Glutamatergic neuron (in vitro differentiated cells): Measurements from ENCODE around the gene MMP21. TPM values are rescaled to one million over a fixed set of nuclear protein-coding genes. Genes with fewer than 3 reads are reported as not detected.

Experiments used
- DNase-seq: peaks from one replicate; pipeline ENCODE4 v3.0.0; 2022
- H3K27ac Mint-ChIP-seq: one replicate; pipeline ENCODE4 v1.8.0; 2020; ENCODE audit warnings: mild to moderate bottlenecking, mixed read lengths, inconsistent platforms; ENCODE audit not compliant: unreplicated experiment
- H3K27me3 Mint-ChIP-seq: one replicate; pipeline ENCODE4 v1.8.0; 2020; ENCODE audit warnings: mild to moderate bottlenecking, moderate library complexity, mixed read lengths, inconsistent platforms; ENCODE audit not compliant: unreplicated experiment
- H3K36me3 Mint-ChIP-seq: one replicate; pipeline ENCODE4 v1.8.0; 2020; ENCODE audit warnings: mild to moderate bottlenecking, mixed read lengths, inconsistent platforms; ENCODE audit not compliant: unreplicated experiment
- H3K4me1 Mint-ChIP-seq: one replicate; pipeline ENCODE4 v1.8.0; 2020; ENCODE audit warnings: mild to moderate bottlenecking, low read depth, mixed read lengths, inconsistent platforms; ENCODE audit not compliant: unreplicated experiment
- H3K4me3 Mint-ChIP-seq: one replicate; pipeline ENCODE4 v1.8.0; 2020; ENCODE audit warnings: mild to moderate bottlenecking, mixed read lengths, inconsistent platforms; ENCODE audit not compliant: unreplicated experiment
- H3K9me3 Mint-ChIP-seq: one replicate; pipeline ENCODE4 v1.8.0; 2020; ENCODE audit warnings: mild to moderate bottlenecking, moderate library complexity, mixed read lengths, inconsistent platforms; ENCODE audit not compliant: unreplicated experiment
- CTCF ChIP-seq: fragments of 200-600 bp; sonication (generic); IDR thresholded peaks from one replicate; pipeline ENCODE4 v1.5.0; 2021; ENCODE audit not compliant: partially characterized antibody, unreplicated experiment
- total RNA-seq: library from RNA; stranded (reverse); fragmentation: NEBNext Ultra II Directional; extraction: Animal tissue kit (Norgen Biotek cat#: 25700); gene quantifications from one replicate; pipeline ENCODE4 v1.2.1, GENCODE V29; 2021; ENCODE audit not compliant: unreplicated experiment

MMP21 gene
- total RNA-seq, 1 donor from 2014 or later = not detected

- no peak for DNase-seq
- no peak for TF ChIP-seq CTCF
- Mint-ChIP-seq H3K4me3 (peak overlapping the region; percentile 21), H3K27ac (peak overlapping the region; percentile 94), H3K27me3 (peaks cover 7% of the 10 kb centered on the region), H3K9me3 (peaks cover 14% of the 10 kb centered on the region), H3K36me3 (peaks cover 14% of the 10 kb centered on the region), H3K4me1 (peaks cover 27% of the 10 kb centered on the region)
Measured at GRCh38 chr10:125783408-125783807, 7.8 kb upstream of the MMP21 start.

GRCh38 chr10:125782616-125783015, 7.0 kb upstream of the MMP21 start:
- Mint-ChIP-seq H3K36me3 (peaks cover 17% of the 10 kb centered on the region), H3K4me3 (peak overlapping the region; percentile 21), H3K27me3 (peaks cover 7% of the 10 kb centered on the region), H3K27ac (peak overlapping the region; percentile 94), H3K4me1 (peaks cover 27% of the 10 kb centered on the region), H3K9me3 (peaks cover 14% of the 10 kb centered on the region)
- DNase-seq = peak; percentile 65
- TF ChIP-seq CTCF = no peak

- peaks cover 24% of the 10 kb centered on the region for H3K4me1 Mint-ChIP-seq
- peaks cover 12% of the 10 kb centered on the region for H3K9me3 Mint-ChIP-seq
- peak overlapping the region; percentile 94 for H3K27ac Mint-ChIP-seq
- no peak for DNase-seq
- no peak for TF ChIP-seq CTCF
- H3K36me3 Mint-ChIP-seq = peaks cover 17% of the 10 kb centered on the region
- no peak overlapping the region for H3K4me3 Mint-ChIP-seq
- peaks cover 7% of the 10 kb centered on the region for H3K27me3 Mint-ChIP-seq
Measured at GRCh38 chr10:125782054-125782453, 6.4 kb upstream of the MMP21 start.

GRCh38 chr10:125781374-125781773, 5.8 kb upstream of the MMP21 start:
- TF ChIP-seq CTCF = no peak
- H3K36me3 Mint-ChIP-seq = peaks cover 17% of the 10 kb centered on the region

GRCh38 chr10:125779403-125780327, 4.0 kb upstream of the MMP21 start:
- Mint-ChIP-seq H3K27ac (peak overlapping the region; percentile 3), H3K27me3 (peaks cover 8% of the 10 kb centered on the region), H3K36me3 (peaks cover 17% of the 10 kb centered on the region), H3K9me3 (peaks cover 12% of the 10 kb centered on the region), H3K4me1 (peaks cover 24% of the 10 kb centered on the region), H3K4me3 (no peak overlapping the region)
- DNase-seq = no peak
- TF ChIP-seq CTCF = no peak

More at GRCh38 chr10:125781374-125781773, 5.8 kb upstream of the MMP21 start:
- peaks cover 22% of the 10 kb centered on the region for H3K4me1 Mint-ChIP-seq
- H3K4me3 Mint-ChIP-seq = no peak overlapping the region
- H3K27ac Mint-ChIP-seq = no peak overlapping the region
- H3K9me3 Mint-ChIP-seq = peaks cover 12% of the 10 kb centered on the region
- H3K27me3 Mint-ChIP-seq = peaks cover 4% of the 10 kb centered on the region
- DNase-seq = no peak
